Parathyroid adenoma (tissue), 2 donors: ENCODE results near the gene SBK1.

ENCODE experiments used
- H2AFZ ChIP-seq: fragments of 300-600 bp; sonication (generic); one replicate; pipeline ENCODE4 v1.7.0; 2017; ENCODE audit warnings: antibody characterized with exemption, mild to moderate bottlenecking
- H3K27ac ChIP-seq: fragments of 300-600 bp; sonication (generic); one replicate; pipeline ENCODE4 v1.7.0; 2017
- H3K27me3 ChIP-seq: fragments of 300-600 bp; sonication (generic); one replicate; pipeline ENCODE4 v1.7.0; 2017; ENCODE audit warnings: low read length; ENCODE audit not compliant: control insufficient read depth, insufficient read depth
- H3K36me3 ChIP-seq: fragments of 300-600 bp; sonication (generic); one replicate; pipeline ENCODE4 v1.7.0; 2017; ENCODE audit warnings: low read length; ENCODE audit not compliant: control insufficient read depth, insufficient read depth
- H3K4me1 ChIP-seq: fragments of 300-600 bp; sonication (generic); one replicate; pipeline ENCODE4 v1.7.0; 2017; ENCODE audit warnings: control low read depth
- H3K4me2 ChIP-seq: fragments of 300-600 bp; sonication (generic); one replicate; pipeline ENCODE4 v1.7.0; 2017; ENCODE audit warnings: low read length
- H3K4me3 ChIP-seq: fragments of 300-600 bp; sonication (generic); one replicate; pipeline ENCODE4 v1.7.0; 2017; ENCODE audit warnings: low read depth, low read length
- H3K79me2 ChIP-seq: fragments of 300-600 bp; sonication (generic); one replicate; pipeline ENCODE4 v1.7.0; 2017; ENCODE audit warnings: control low read depth
- H3K9ac ChIP-seq: fragments of 300-600 bp; sonication (generic); one replicate; pipeline ENCODE4 v1.7.0; 2017; ENCODE audit warnings: mild to moderate bottlenecking
- H3K9me3 ChIP-seq: fragments of 300-600 bp; sonication (generic); one replicate; pipeline ENCODE4 v1.7.0; 2017; ENCODE audit warnings: low read length; ENCODE audit not compliant: control insufficient read depth
- TF ChIP-seq, protein P1 (sequence below): fragments of 300-600 bp; sonication (generic); IDR thresholded peaks from one replicate; pipeline ENCODE4 v1.7.0; 2017; ENCODE audit warnings: antibody characterized with exemption, mild to moderate bottlenecking
- donor health status: primary hyperparathyroidism.

Gene SBK1

DNA sequence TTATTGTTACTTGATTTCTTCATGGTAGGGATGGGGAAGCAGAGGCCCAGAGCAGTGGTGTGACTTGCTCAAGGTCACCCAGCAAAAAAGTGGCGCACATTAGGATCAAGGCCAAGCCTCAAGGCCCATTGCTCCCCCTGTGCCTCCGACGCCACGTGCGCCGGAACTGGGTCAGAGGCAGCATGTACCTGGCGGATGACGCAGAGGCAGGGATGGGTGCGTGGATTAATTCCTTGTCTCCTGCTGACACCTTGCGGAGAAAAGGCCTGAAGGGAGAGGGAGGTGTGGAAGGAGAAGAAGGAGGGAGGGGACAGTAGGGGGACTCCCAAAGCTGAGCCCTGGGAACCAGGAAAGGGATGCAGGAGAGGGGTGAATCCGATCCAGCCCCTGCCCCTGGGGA, 18.5 kb downstream of the SBK1 start:
- TF ChIP-seq, protein P1, sequence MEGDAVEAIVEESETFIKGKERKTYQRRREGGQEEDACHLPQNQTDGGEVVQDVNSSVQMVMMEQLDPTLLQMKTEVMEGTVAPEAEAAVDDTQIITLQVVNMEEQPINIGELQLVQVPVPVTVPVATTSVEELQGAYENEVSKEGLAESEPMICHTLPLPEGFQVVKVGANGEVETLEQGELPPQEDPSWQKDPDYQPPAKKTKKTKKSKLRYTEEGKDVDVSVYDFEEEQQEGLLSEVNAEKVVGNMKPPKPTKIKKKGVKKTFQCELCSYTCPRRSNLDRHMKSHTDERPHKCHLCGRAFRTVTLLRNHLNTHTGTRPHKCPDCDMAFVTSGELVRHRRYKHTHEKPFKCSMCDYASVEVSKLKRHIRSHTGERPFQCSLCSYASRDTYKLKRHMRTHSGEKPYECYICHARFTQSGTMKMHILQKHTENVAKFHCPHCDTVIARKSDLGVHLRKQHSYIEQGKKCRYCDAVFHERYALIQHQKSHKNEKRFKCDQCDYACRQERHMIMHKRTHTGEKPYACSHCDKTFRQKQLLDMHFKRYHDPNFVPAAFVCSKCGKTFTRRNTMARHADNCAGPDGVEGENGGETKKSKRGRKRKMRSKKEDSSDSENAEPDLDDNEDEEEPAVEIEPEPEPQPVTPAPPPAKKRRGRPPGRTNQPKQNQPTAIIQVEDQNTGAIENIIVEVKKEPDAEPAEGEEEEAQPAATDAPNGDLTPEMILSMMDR = no peak
- Histone ChIP-seq H2AFZ (no peak overlapping the region), H3K79me2 (no peaks in the 10 kb centered on the region), H3K4me1 (no peaks in the 10 kb centered on the region), H3K27me3 (no peaks in the 10 kb centered on the region), H3K27ac (no peak overlapping the region), H3K4me2 (no peak overlapping the region), H3K4me3 (no peak overlapping the region), H3K36me3 (no peaks in the 10 kb centered on the region), H3K9me3 (no peaks in the 10 kb centered on the region), H3K9ac (no peak overlapping the region)

DNA sequence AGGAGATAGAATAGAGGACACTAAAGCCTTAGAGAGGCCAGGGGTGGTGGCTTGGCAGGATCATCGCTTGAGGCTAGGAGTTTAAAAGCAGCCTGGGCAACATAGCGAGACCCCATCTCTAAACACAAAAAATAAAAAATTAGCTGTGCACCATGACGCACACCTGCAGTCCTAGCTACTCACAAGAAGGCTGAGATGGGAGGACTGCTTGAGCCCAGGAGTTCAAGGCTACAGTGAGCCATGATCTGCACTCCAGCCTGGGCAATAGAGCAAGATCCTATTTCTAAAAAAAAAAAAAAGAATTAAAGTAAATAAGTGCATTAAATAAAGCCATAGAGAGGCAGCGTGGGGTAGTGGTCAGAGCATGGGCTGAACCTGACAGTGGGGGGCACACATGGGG, 19.1 kb downstream of the SBK1 start:
- Histone ChIP-seq H3K27ac (no peak overlapping the region), H3K9ac (no peak overlapping the region), H2AFZ (no peak overlapping the region), H3K27me3 (no peaks in the 10 kb centered on the region), H3K4me3 (no peak overlapping the region), H3K4me1 (no peaks in the 10 kb centered on the region), H3K4me2 (no peak overlapping the region), H3K79me2 (no peaks in the 10 kb centered on the region), H3K36me3 (no peaks in the 10 kb centered on the region), H3K9me3 (no peaks in the 10 kb centered on the region)
- TF ChIP-seq, protein P1 = no peak

DNA sequence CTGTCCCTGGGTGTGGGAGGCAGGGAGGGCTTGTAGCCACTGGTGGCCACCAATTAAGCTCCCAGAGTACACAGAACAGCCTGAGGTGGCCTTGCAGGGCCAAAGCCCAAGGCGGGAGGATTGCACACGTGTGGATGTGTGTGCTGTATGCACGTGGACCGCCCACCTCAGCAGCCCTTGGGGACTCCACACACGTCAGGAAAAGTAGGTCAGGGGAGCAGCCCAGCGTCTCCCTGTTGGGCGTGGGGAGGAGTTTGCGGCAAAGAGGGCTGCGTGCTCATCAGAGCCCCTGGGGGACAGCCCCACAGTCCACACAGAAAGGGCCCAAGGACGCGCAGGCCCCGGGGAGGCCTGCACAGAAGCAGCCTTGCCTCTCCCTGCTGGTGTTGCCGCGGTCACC, 19.6 kb downstream of the SBK1 start:
- Histone ChIP-seq H3K27me3 (no peaks in the 10 kb centered on the region), H3K4me3 (no peak overlapping the region), H3K36me3 (no peaks in the 10 kb centered on the region), H3K4me1 (no peaks in the 10 kb centered on the region), H3K79me2 (no peaks in the 10 kb centered on the region), H3K27ac (no peak overlapping the region), H2AFZ (no peak overlapping the region), H3K4me2 (no peak overlapping the region), H3K9me3 (no peaks in the 10 kb centered on the region), H3K9ac (no peak overlapping the region)
- TF ChIP-seq, protein P1 = no peak

DNA sequence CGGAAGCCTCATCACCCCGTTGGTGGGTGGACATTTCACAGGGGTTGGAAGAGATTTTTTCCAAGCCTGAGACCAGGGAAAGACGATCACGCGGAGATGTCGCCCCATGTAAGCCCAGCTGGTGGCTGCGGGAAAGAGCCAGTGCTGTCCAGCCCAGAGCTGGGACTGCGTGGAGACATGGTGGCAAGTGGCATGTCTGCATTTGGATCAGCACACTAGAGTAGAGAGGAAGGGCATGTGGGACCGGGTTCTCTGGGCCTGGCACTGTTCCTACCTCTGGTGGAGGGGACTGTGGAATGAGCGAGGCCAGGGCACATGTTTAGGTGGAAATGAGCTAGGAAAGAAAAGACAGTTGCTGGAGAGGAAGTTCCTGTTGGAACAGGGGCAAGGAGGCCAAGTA, 20.0 kb downstream of the SBK1 start:
- H3K9me3 ChIP-seq = no peaks in the 10 kb centered on the region
- H3K36me3 ChIP-seq = no peaks in the 10 kb centered on the region
- no peak overlapping the region for H3K27ac ChIP-seq
- no peak overlapping the region for H3K9ac ChIP-seq
- TF ChIP-seq, protein P1 = no peak
- no peaks in the 10 kb centered on the region for H3K4me1 ChIP-seq
- no peak overlapping the region for H3K4me2 ChIP-seq
- H3K4me3 ChIP-seq = no peak overlapping the region
- H2AFZ ChIP-seq = no peak overlapping the region
- H3K79me2 ChIP-seq = no peaks in the 10 kb centered on the region
- H3K27me3 ChIP-seq = no peaks in the 10 kb centered on the region

DNA sequence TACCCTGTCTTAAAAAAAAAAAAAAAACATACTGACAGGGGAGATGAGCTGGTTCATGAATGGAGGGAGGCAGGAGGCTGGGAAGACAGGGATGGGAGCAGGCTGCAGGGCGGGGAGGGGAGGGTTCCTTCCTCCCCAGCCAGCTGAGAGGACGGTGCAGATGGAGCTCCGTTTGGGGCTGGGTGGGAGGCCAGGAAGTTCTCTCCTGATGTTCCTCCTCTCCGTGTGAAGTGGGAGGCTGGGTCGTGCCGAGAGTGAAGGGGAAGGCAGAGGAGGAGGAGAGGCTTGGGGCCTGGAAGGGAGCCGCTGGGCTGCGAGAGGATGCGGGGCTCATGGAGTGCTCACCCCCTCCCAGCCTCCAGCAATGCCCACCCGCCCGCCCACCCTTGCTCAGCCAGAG, 21.3 kb downstream of the SBK1 start:
- TF ChIP-seq, protein P1 = no peak
- Histone ChIP-seq H3K4me1 (no peaks in the 10 kb centered on the region), H3K36me3 (no peaks in the 10 kb centered on the region), H2AFZ (no peak overlapping the region), H3K4me2 (no peak overlapping the region), H3K9me3 (no peaks in the 10 kb centered on the region), H3K79me2 (no peaks in the 10 kb centered on the region), H3K27me3 (no peaks in the 10 kb centered on the region), H3K4me3 (no peak overlapping the region), H3K27ac (no peak overlapping the region), H3K9ac (no peak overlapping the region)
